ENCODE measurements around the gene FAM149A.

The FAM149A gene

DNA sequence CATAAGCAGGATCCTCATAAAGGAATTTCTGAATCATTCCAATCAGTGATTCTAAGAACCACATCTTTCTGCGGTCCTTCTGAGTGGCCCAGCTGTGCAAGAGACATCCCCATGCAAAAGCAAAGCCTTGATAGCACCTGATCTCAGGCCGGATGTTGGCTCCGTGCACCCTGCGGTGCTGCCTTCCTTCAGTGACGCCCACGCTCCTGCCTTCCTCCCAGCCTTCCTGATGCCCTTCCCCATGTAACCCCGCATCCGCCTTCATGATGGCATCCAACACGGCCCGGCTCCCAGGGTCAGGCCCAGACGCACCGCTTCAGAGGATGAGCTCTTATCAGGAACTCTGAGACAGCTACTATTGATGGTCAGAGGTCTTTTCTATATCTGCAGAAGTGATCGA, 66.5 kb downstream of the FAM149A start:
- DNase-seq (ENCODE audit: low read depth) = no peak
- no peak overlapping the region for H3K4me3 ChIP-seq (ENCODE audit: low read depth, low read length)
- TF ChIP-seq MYC (IDR thresholded peaks at IDR 0.05; ENCODE audit: low read depth, low read length) (no peak), POLR2A (IDR thresholded peaks at IDR 0.05; ENCODE audit: extremely low read depth, insufficient read length) (no peak)
- TF ChIP-seq, protein P1, sequence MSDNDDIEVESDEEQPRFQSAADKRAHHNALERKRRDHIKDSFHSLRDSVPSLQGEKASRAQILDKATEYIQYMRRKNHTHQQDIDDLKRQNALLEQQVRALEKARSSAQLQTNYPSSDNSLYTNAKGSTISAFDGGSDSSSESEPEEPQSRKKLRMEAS (IDR thresholded peaks at IDR 0.05; ENCODE audit: low read depth, low read length) = no peak
- TF ChIP-seq, protein P2, sequence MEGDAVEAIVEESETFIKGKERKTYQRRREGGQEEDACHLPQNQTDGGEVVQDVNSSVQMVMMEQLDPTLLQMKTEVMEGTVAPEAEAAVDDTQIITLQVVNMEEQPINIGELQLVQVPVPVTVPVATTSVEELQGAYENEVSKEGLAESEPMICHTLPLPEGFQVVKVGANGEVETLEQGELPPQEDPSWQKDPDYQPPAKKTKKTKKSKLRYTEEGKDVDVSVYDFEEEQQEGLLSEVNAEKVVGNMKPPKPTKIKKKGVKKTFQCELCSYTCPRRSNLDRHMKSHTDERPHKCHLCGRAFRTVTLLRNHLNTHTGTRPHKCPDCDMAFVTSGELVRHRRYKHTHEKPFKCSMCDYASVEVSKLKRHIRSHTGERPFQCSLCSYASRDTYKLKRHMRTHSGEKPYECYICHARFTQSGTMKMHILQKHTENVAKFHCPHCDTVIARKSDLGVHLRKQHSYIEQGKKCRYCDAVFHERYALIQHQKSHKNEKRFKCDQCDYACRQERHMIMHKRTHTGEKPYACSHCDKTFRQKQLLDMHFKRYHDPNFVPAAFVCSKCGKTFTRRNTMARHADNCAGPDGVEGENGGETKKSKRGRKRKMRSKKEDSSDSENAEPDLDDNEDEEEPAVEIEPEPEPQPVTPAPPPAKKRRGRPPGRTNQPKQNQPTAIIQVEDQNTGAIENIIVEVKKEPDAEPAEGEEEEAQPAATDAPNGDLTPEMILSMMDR (IDR thresholded peaks at IDR 0.05; ENCODE audit: low read depth, low read length) = no peak

DNA sequence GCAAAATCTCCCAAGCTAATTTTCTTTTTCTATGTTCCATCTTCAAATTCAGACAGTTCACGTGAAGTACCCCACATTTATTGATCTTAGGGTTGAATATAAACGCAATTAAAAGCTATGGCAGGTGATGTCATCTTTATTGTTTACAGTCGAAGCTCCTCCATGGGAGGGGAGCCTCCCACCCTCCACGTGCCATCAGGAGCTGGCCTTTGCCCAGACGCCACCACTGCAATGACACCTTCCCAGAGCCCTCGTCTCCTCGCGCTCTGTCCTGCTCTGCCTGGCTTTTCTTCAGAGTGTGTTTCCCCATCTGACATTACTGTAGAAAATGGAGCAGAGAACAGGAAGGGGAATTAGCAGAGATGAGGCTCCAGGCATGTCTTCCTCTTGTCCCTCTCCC, 68.0 kb downstream of the FAM149A start:
- TF ChIP-seq, protein P2 (IDR thresholded peaks at IDR 0.05; ENCODE audit: low read depth, low read length) = no peak
- TF ChIP-seq, protein P1 (IDR thresholded peaks at IDR 0.05; ENCODE audit: low read depth, low read length) = no peak
- no peak for TF ChIP-seq MYC (IDR thresholded peaks at IDR 0.05; ENCODE audit: low read depth, low read length)
- TF ChIP-seq POLR2A (IDR thresholded peaks at IDR 0.05; ENCODE audit: extremely low read depth, insufficient read length) = no peak
- no peak for DNase-seq (ENCODE audit: low read depth)
- H3K4me3 ChIP-seq (ENCODE audit: low read depth, low read length) = no peak overlapping the region

DNA sequence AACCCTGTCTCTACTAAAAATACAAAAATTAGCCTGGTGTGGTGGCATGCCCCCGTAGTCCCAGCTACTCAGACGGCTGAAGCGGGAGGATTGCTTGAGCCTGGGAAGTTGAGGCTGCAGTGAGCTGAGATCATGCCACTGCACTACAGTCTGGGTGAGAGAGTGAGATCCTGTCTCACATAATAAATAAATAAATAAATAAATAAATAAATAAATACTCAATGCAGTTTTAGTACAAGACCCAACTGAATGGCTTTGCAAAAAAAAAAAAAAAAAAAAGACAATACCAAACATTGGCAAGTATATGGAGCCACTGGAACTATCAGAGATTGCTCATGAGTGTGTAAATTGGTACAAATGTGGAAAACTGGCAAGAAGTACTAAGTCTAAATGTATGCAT, 83.6 kb downstream of the FAM149A start:
- no peak overlapping the region for H3K4me3 ChIP-seq (ENCODE audit: low read depth, low read length)
- TF ChIP-seq POLR2A (IDR thresholded peaks at IDR 0.05; ENCODE audit: extremely low read depth, insufficient read length) (no peak), MYC (IDR thresholded peaks at IDR 0.05; ENCODE audit: low read depth, low read length) (no peak)
- no peak for DNase-seq (ENCODE audit: low read depth)

DNA sequence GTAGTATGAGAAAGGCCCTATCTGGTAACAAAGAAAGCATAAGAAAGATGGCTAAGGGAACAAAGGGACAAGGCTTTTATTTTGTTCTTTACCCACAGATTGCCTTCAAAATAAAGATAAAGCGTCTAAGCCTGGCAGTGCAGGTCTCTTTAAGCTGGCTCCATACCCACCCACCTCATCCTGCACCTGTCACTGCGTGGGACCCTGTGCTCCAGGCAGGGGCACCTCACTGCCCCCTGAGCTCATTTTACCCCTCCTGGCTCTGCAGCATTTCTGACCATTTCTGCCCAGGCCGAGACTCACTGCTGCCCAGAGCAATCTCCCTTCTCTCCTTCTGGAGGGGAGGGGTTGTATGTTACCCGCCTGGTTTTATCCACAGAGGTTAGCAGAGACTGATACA, 85.2 kb downstream of the FAM149A start:
- TF ChIP-seq, protein P2 (IDR thresholded peaks at IDR 0.05; ENCODE audit: low read depth, low read length) = no peak
- TF ChIP-seq MYC (IDR thresholded peaks at IDR 0.05; ENCODE audit: low read depth, low read length) = no peak
- no peak for TF ChIP-seq POLR2A (IDR thresholded peaks at IDR 0.05; ENCODE audit: extremely low read depth, insufficient read length)
- TF ChIP-seq, protein P1 (IDR thresholded peaks at IDR 0.05; ENCODE audit: low read depth, low read length) = no peak
- no peak for DNase-seq (ENCODE audit: low read depth)
- H3K4me3 ChIP-seq (ENCODE audit: low read depth, low read length) = peak overlapping the region; percentile 56

DNA sequence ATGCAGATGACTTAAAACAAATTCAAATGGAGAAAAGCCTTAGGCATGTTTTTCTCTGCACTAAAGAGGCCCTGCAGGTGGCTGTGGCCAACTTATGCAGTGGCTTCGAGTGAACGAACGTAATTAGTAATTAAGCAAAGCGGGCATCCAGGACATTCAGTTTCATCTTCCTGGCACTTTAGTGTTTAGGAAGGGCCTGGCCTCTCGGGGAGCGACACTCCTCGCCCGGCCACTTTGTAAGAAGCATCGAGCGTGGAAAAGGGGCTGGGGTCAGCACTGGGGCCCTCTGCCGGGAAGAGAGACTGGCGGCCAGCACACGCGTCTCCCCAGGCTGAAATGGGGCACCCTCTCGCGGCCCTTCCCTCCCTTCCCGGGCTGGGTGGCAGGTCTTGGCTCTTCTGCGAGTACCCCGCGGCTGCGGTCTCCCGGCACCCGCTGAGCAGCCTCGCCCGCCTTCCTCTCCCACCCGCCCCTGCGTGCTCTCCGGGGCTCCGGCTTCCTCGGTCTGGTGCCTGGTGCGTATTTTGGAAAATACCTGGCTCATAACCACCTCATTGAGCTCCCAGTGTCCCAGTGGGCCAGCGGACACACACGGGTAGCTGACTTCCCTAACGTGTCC, 86.2 kb downstream of the FAM149A start:
- peak overlapping the region; percentile 56 for H3K4me3 ChIP-seq (ENCODE audit: low read depth, low read length)
- peak; percentile 84 for DNase-seq (ENCODE audit: low read depth)
- TF ChIP-seq, protein P1 (IDR thresholded peaks at IDR 0.05; ENCODE audit: low read depth, low read length) = peak; percentile 31; the same call in 1 of the 2 replicates
- TF ChIP-seq, protein P2 (IDR thresholded peaks at IDR 0.05; ENCODE audit: low read depth, low read length) = peak; percentile 2
- TF ChIP-seq POLR2A (IDR thresholded peaks at IDR 0.05; ENCODE audit: extremely low read depth, insufficient read length) (no peak), MYC (IDR thresholded peaks at IDR 0.05; ENCODE audit: low read depth, low read length) (0 out of 2 replicates have a peak, but pooled peaks have one; percentile 7)

DNA sequence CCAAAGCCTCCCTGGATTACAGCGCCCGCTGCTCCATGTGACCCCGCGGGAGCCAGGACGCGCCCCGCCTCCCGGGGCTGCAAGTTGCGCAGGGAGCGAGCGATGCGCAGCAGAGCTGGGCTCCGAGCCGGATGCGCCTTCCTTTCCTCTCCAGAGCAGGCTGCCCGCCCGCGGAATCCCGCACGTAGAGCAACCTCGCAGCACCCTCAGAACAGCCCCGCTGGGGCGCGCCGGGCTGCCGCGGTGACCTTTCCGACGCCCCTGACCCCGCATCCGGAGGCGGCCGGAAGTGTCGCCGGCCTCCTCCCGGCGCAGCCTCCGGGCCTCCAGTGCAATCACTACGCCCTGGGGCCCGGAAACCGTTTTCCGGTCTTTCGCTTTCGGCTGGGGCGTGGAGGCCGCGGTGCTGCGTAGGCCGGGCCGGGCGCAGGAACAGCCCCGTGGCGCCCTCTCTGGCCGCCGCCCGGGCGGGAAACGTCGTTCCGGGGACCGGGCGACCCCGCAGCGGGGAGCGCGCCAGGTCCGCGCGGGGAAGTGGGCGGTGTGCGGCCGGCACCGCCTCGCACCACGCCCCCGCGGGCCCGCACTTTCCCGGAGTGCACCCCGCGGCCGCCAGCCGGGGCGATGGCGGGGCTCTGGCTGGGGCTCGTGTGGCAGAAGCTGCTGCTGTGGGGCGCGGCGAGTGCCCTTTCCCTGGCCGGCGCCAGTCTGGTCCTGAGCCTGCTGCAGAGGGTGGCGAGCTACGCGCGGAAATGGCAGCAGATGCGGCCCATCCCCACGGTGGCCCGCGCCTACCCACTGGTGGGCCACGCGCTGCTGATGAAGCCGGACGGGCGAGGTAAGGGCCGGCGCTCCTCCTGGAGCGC, 86.9 kb downstream of the FAM149A start, which contains the start of gene CYP4V2:
Gene CYP4V2, plus strand, starts transcription at position 368 of the 866 bp plus-strand sequence. Its CDS starts 257 bp downstream, at position 625.
- peak; percentile 89 for DNase-seq (ENCODE audit: low read depth)
- H3K4me3 ChIP-seq (ENCODE audit: low read depth, low read length) = peak within 1 kb of the TSS; percentile 62
- TF ChIP-seq MYC (IDR thresholded peaks at IDR 0.05; ENCODE audit: low read depth, low read length) (no peak), POLR2A (IDR thresholded peaks at IDR 0.05; ENCODE audit: extremely low read depth, insufficient read length) (peak; percentile 39)
- TF ChIP-seq, protein P1 (IDR thresholded peaks at IDR 0.05; ENCODE audit: low read depth, low read length) = peak; percentile 21; the same call in 1 of the 2 replicates
- TF ChIP-seq, protein P2 (IDR thresholded peaks at IDR 0.05; ENCODE audit: low read depth, low read length) = no peak
